ENCODE data around the gene MIPOL1.

The MIPOL1 gene

GRCh38 chr14:37566811-37567371 is 369.2 kb downstream of the MIPOL1 start:
- DNase-seq (ENCODE audit: extremely low read depth, low read depth): no peak
- TF ChIP-seq CTCF (IDR thresholded peaks at IDR 0.05; ENCODE audit: low read depth, low read length): no peak

GRCh38 chr14:37569729-37570128 is 372.0 kb downstream of the MIPOL1 start:
- DNase-seq (ENCODE audit: extremely low read depth, low read depth): no peak
- TF ChIP-seq CTCF (IDR thresholded peaks at IDR 0.05; ENCODE audit: low read depth, low read length): no peak

- no peak for TF ChIP-seq CTCF (IDR thresholded peaks at IDR 0.05; ENCODE audit: low read depth, low read length)
- DNase-seq (ENCODE audit: extremely low read depth, low read depth): no peak
Measured at GRCh38 chr14:37571391-37571790, 373.7 kb downstream of the MIPOL1 start.

GRCh38 chr14:37573356-37573755 is 375.6 kb downstream of the MIPOL1 start:
- DNase-seq (ENCODE audit: extremely low read depth, low read depth): no peak

GRCh38 chr14:37579274-37579673 is 381.5 kb downstream of the MIPOL1 start:
- no peak for TF ChIP-seq CTCF (IDR thresholded peaks at IDR 0.05; ENCODE audit: low read depth, low read length)
- no peak for DNase-seq (ENCODE audit: extremely low read depth, low read depth)

More at GRCh38 chr14:37573356-37573755, 375.6 kb downstream of the MIPOL1 start:
- TF ChIP-seq CTCF (IDR thresholded peaks at IDR 0.05; ENCODE audit: low read depth, low read length): no peak

GRCh38 chr14:37580146-37580545 is 382.4 kb downstream of the MIPOL1 start:
- no peak for DNase-seq (ENCODE audit: extremely low read depth, low read depth)
- TF ChIP-seq CTCF (IDR thresholded peaks at IDR 0.05; ENCODE audit: low read depth, low read length): no peak

GRCh38 chr14:37583358-37584210 is 385.8 kb downstream of the MIPOL1 start:
- TF ChIP-seq CTCF (IDR thresholded peaks at IDR 0.05; ENCODE audit: low read depth, low read length): no peak
- no peak for DNase-seq (ENCODE audit: extremely low read depth, low read depth)
